Keratinocyte (primary cell): Measurements from ENCODE around the gene ERBB2. TPM values are rescaled to one million over a fixed set of nuclear protein-coding genes. Genes with fewer than 3 reads are reported as not detected.

Source experiments
- DNase-seq: peaks from one replicate; pipeline ENCODE4 v3.0.0-alpha.2; 2011; ENCODE audit warnings: low read depth, missing footprints, low spot score
- FAIRE-seq: peaks from 2 replicates; lab custom pipeline; 2011; peaks lifted over from hg19 to GRCh38; lab: Jason Lieb, UNC
- H2AFZ ChIP-seq: 2 replicates; pipeline ENCODE4 v1.6.0; 2012; ENCODE audit warnings: low read length, control low read depth, inconsistent platforms; ENCODE audit not compliant: control insufficient read depth
- H3K27ac ChIP-seq: 2 replicates; pipeline ENCODE4 v1.5.1; 2011; ENCODE audit warnings: low read length; ENCODE audit not compliant: control insufficient read depth, insufficient read depth
- H3K27me3 ChIP-seq: 3 replicates; pipeline ENCODE4 v1.6.0; 2011; ENCODE audit warnings: low read length; ENCODE audit not compliant: control insufficient read depth, insufficient read depth; ENCODE audit errors: extremely low read depth
- H3K36me3 ChIP-seq, 2 experiments: 2 replicates in 1 of 2; 3 replicates in 1 of 2; pipeline ENCODE4 v1.5.1; 2011; ENCODE audit warnings: low read length in 2 of 2, mild to moderate bottlenecking in 1 of 2; ENCODE audit not compliant: control insufficient read depth in 2 of 2, insufficient read depth in 2 of 2; ENCODE audit errors: extremely low read depth in 1 of 2
- H3K4me1 ChIP-seq: 3 replicates; pipeline ENCODE4 v1.5.1; 2011; ENCODE audit warnings: low read length; ENCODE audit not compliant: control insufficient read depth, insufficient read depth; ENCODE audit errors: extremely low read depth
- H3K4me2 ChIP-seq: 3 replicates; pipeline ENCODE4 v1.6.0; 2011; ENCODE audit warnings: low read depth, low read length; ENCODE audit not compliant: control insufficient read depth, insufficient read depth; ENCODE audit errors: extremely low read depth
- H3K4me3 ChIP-seq, 3 experiments: fragments of 200-600 bp in 1 of 3; sonication (generic) in 1 of 3; 2 replicates in 2 of 3; 3 replicates in 1 of 3; pipeline ENCODE4 v1.5.1; 2011 to 2016; ENCODE audit warnings: low read length in 3 of 3, mild to moderate bottlenecking in 3 of 3, control low read depth in 2 of 3, inconsistent platforms in 1 of 3, low read depth in 1 of 3, mixed read lengths in 1 of 3, mixed run types in 1 of 3, moderate library complexity in 1 of 3; ENCODE audit not compliant: control insufficient read depth in 2 of 3, insufficient read depth in 2 of 3; ENCODE audit errors: extremely low read depth in 1 of 3
- H3K79me2 ChIP-seq: 2 replicates; pipeline ENCODE4 v1.6.0; 2012; ENCODE audit warnings: low read length; ENCODE audit not compliant: control insufficient read depth, insufficient read depth
- H3K9ac ChIP-seq: 3 replicates; pipeline ENCODE4 v1.6.0; 2011; ENCODE audit warnings: low read length; ENCODE audit not compliant: control insufficient read depth, insufficient read depth; ENCODE audit errors: extremely low read depth
- H3K9me1 ChIP-seq: 3 replicates; pipeline ENCODE4 v1.6.0; 2011; ENCODE audit warnings: low read length; ENCODE audit not compliant: control insufficient read depth, insufficient read depth; ENCODE audit errors: extremely low read depth
- H3K9me3 ChIP-seq: 2 replicates; pipeline ENCODE4 v1.5.1; 2012; ENCODE audit warnings: low read depth, low read length; ENCODE audit not compliant: control insufficient read depth
- H4K20me1 ChIP-seq: 3 replicates; pipeline ENCODE4 v1.6.0; 2011; ENCODE audit warnings: low read length; ENCODE audit not compliant: control insufficient read depth, insufficient read depth; ENCODE audit errors: extremely low read depth
- CTCF ChIP-seq, 3 experiments: IDR thresholded peaks in 1 of 3; conservative IDR thresholded peaks in 1 of 3; optimal IDR thresholded peaks in 1 of 3; 2 replicates in 2 of 3; 3 replicates in 1 of 3; pipeline versions ENCODE3 to v1.5.1; 2011; ENCODE audit warnings: low read length in 3 of 3, mild to moderate bottlenecking in 3 of 3, moderate library complexity in 2 of 3, control low read depth in 1 of 3, inconsistent platforms in 1 of 3; ENCODE audit not compliant: insufficient read depth in 2 of 3; ENCODE audit errors: extremely low read depth in 1 of 3
- EZH2 ChIP-seq: IDR thresholded peaks from one replicate; pipeline ENCODE4 v1.6.1; 2012; ENCODE audit warnings: inconsistent platforms, mild to moderate bottlenecking, low read length, moderate library complexity
- dilution Hi-C: fragments of 300-500 bp; cut with MboI; formaldehyde crosslinking; loops from one replicate; pipeline ENCODE4 v1.7.0; 2020; ENCODE audit warnings: low sequenced_read_pairs; ENCODE audit not compliant: extremely low pct_ligation_motif_present
- polyA plus RNA-seq, 5 experiments: library from polyadenylated mRNA; depleted of rRNA in 3 of 5; stranded (reverse) in 3 of 5; stranded (forward) in 1 of 5; unstranded in 1 of 5; fragments of >200 nt; gene quantifications; 1 replicate in 1 of 5; 2 replicates in 3 of 5; 3 replicates in 1 of 5; pipeline versions ENCODE4 v1.2.1 to v1.2.3, GENCODE V29; 2011 to 2012; ENCODE audit warnings: missing spikeins in 2 of 5, low read depth in 1 of 5, low replicate concordance in 1 of 5

ERBB2 gene
- polyA plus RNA-seq, 1 donor (not counting 4 experiments of a cell fraction or from before 2014, with no cell fraction given), result 21.4 TPM

- TF ChIP-seq CTCF (optimal IDR thresholded peaks at IDR 0.05 in 1 of 3, IDR thresholded peaks at IDR 0.05 in 1 of 3, conservative IDR thresholded peaks at IDR 0.05 in 1 of 3; ENCODE audit: extremely low read depth in 1 of 3, insufficient read depth in 2 of 3, low read length in 3 of 3), result peak; percentile 56 to 71 (median 65)
- no peak for TF ChIP-seq EZH2
- no peak for FAIRE-seq
These were observed 28.0 kb upstream of the ERBB2 start for GRCh38 chr17:39671651-39672521.

GRCh38 chr17:39672522-39673334 lies 27.1 kb upstream of the ERBB2 start:
- no peaks in the 10 kb centered on the region for H3K9me3 ChIP-seq
- FAIRE-seq (no peak), DNase-seq (no peak)
- no peaks in the 10 kb centered on the region for H4K20me1 ChIP-seq
- peaks cover 3% of the 10 kb centered on the region for H3K4me1 ChIP-seq
- H3K27me3 ChIP-seq, result peaks cover 25% of the 10 kb centered on the region
- dilution Hi-C loops, result no loop called here
- H3K27ac ChIP-seq, result no peak overlapping the region
- no peak overlapping the region for H2AFZ ChIP-seq
- H3K4me2 ChIP-seq, result no peak overlapping the region
- no peak overlapping the region for H3K4me3 ChIP-seq
- no peaks in the 10 kb centered on the region for H3K79me2 ChIP-seq
- H3K9me1 ChIP-seq, result no peaks in the 10 kb centered on the region
- H3K36me3 ChIP-seq, result no peaks in the 10 kb centered on the region
- TF ChIP-seq CTCF (optimal IDR thresholded peaks at IDR 0.05 in 1 of 3, IDR thresholded peaks at IDR 0.05 in 1 of 3, conservative IDR thresholded peaks at IDR 0.05 in 1 of 3; ENCODE audit: extremely low read depth in 1 of 3, insufficient read depth in 2 of 3, low read length in 3 of 3), result no peak
- TF ChIP-seq EZH2, result no peak
- no peak overlapping the region for H3K9ac ChIP-seq

More at GRCh38 chr17:39671651-39672521, 28.0 kb upstream of the ERBB2 start:
- dilution Hi-C loops, result no loop called here
- H3K4me2 ChIP-seq, result no peak overlapping the region
- H3K4me3 ChIP-seq, result no peak overlapping the region
- peaks cover 31% of the 10 kb centered on the region for H3K27me3 ChIP-seq
- H3K9ac ChIP-seq, result no peak overlapping the region
- H2AFZ ChIP-seq, result no peak overlapping the region
- no peaks in the 10 kb centered on the region for H4K20me1 ChIP-seq
- H3K4me1 ChIP-seq, result peaks cover 3% of the 10 kb centered on the region
- H3K27ac ChIP-seq, result no peak overlapping the region
- no peaks in the 10 kb centered on the region for H3K9me3 ChIP-seq
- no peaks in the 10 kb centered on the region for H3K79me2 ChIP-seq
- H3K36me3 ChIP-seq, result no peaks in the 10 kb centered on the region
- DNase-seq, result no peak
- H3K9me1 ChIP-seq, result no peaks in the 10 kb centered on the region
